T follicular helper cell (primary cell): ENCODE results near the gene SPTBN1.

Experiments
- DNase-seq: peaks from one replicate; pipeline ENCODE4 v3.0.0-alpha.2; 2020; ENCODE audit warnings: low read depth

SPTBN1 gene

DNA sequence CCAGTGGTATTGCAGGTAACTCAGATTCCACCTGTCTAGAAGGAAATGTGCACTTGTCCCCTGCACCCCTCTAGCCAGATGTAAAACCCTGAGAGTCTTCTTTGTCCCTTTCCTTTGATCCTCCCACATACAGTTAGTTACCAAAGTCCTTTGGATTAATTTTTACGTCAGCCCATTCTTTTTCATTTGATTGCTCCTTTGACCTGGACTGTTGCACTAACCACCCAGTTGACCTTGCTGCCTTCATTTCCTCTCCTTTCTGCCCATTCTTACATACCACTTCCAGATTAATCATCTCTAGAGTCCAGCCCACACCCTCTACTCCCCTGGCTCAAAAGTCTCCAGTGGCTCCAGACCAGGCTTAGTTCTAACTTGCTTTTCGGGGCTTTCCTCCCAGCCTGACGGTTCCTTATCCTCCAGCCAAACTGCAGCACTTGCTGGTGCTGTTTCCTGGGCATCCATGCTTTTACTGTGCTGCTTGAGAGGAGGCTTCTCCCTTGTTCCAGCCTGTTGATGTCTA is 99.3 kb downstream of the SPTBN1 start:
- DNase-seq: no peak

DNA sequence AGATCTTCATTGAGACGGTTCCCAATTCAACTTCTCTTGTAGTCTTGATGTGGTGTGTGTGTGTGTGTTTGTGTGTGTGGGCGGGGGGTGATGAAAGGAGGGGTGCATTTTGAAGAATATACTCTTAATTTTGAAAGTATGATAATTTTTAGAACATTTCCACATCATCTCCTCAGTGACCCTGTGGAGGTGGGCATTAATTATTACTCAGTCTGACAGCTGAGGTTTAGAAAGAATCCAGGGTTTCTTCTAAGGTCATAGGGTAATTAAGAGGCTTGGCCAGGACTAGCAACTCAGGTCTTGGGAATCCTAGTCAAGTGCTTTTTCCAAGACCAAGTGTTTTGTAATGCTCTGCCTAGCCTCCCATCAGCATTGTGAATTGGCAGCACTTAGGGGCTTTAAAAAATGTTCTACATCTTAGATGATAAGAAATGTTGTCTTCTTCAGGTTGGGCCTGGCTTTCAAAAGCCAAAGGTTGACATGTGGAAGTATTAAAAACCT is 100.5 kb downstream of the SPTBN1 start:
- DNase-seq: no peak

DNA sequence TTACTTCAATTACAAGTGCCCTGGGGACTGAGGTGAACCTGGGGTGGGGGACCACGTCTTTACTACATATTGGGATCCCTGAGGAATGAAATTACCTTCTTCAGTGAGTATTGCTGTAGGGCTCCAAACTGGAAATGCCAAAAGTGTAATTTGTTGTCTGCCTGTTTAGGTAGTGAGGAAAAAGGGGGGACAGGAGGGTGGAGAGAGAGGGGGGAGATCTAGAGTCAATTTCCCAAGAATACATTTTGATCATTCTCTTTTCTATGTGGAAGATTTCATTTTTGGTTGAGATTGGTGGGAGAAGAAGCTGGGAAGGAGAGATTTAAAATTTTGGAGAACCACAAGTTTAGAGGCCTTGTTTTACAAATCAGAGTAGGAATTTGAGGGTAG is 101.1 kb downstream of the SPTBN1 start:
- no peak for DNase-seq

DNA sequence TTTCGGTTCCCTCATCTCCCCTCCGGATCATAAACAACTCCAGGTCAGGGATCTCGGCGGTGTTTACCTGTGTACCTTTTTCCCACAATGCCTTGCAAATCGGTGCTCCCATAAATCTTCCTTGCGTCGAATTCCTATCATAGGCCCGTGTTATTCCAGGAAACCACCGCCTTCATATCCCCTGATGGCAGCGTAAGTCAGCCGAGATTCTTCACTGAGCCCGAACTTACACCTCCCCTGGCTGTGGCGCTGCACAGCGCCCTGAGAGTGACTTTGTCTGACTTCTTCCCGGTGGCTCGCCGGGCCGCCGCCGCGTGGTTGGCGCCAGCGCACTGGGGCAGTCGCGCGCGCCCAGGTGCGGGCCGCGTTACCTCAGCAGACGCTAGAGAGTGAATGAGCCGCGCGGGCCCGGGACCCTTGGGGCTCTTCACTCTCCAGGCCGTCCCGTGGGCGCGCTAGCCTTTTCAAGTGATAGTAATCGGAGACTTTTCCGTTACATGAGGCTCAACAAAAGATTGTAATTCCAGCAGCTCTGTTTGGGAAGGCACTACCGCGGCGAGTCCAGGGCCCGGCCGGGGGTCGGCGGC is 101.6 kb downstream of the SPTBN1 start:
- peak; percentile 59 for DNase-seq

DNA sequence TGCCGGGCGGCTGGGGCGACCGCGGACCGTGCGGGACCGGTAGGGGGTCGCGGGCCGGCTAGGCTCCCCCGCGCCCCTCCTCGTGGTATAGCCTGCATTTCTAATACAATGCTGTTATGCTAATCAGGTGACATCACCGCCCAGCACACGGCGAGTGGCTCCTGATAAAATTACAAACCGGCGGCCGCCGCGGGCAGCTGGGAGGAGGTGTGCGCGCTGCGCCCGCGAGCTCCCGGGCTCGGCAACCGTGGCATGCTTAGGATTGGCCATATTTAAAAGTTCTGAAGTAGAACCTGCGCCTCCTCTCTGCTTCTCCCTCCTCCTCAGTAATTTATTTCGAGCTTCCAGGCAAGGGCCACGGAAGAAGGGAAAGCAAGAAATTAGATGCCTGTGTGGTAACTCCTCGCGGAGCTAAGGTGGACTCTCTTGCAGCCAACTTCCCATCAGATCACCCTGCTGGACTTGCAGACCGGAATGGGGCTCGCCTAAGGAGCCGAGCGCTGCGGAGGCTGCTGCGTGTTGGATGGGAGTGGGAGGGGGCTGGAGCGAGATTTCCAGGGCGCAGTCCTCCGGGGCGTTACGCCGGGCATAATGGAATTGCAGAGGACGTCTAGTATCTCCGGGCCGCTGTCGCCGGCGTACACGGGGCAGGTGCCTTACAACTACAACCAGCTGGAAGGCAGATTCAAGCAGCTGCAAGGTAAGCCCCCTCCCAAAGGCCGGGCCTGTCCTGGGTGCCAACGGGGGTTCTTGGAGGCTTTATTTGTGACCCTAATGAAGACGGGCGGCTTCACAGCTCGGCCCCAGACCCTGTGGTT is 102.3 kb downstream of the SPTBN1 start:
- DNase-seq: peak; percentile 59

DNA sequence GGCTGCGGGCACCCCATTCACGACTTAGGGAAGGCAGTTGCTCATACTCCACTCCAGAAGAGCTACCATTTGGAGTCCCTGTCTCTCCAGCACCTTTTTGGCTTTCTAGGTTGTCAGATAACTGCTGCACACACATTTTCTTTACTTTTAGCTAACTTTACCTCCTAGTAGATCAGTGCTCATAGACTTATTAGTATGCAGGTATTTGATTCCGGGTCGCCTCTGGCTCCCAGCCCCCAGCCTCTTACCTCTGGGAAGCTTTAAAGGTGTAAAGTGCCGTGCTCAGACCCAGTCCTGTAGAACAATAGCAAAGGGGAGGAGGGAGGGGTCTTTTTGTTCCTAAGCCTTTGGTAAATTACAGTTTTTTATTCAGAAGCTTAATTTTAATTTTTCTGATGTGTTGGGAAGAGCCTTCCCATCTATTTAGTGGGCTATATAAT is 102.9 kb downstream of the SPTBN1 start:
- DNase-seq: no peak

DNA sequence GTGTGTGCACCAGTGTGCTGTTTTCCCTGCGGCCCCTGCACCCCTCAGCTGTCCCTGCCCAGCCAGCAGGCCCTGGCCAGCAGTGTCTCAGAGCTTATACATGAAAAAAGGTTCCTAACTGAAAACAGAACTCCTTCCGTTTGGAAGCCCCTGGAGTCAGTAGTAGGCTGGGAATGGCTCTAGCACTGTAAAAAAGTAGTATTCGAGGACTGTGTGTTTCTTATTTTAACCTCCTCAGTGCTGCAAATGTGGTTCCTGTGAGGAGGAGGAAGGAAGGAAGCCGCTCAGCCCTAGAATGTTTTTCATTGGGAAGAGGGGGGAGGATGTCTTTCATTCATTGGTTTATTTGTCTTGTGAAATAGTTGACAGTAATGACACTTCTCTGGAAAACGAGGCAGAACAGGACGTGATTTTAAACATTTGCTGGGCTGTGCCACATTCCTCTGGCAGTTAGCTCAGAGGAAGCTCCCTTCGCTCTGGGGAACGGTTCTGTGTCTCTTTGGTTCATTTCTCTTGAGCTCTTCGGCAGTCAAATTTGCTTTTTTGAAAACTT is 103.5 kb downstream of the SPTBN1 start:
- DNase-seq: no peak

DNA sequence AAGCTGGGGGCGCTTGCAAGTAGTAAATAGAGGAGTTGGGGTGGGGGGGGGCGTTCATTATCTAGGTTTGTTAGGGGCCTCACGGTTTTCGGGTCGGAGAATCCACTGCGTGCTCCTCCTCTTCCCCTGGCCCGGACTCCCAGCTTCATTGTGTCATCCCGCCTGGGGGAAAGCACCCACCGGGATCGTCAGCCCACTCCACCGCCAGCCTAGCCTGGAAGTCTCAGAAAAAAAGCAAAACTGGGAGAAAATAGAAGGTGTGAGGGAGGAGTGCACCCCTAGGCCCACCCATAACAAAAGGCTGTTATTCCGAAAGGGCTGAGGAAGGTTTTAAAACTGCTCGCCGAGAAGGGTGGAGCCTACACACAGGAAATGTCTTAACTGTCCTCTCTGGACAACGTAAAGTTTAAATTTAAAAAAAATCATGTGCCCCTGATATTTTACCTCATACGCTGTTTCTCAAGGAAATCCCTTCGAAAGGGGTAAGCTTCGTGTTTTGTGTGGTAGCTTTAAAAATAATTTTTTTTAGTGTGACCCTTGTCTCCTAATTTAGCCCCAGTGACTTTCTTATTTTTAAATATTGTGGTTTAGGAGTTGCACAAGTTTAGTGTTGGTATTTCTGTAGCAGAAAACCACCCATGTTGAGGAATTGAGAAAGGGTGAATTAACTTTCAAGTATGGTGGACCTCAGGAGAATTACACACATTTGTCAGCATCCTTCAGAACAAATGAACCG is 104.2 kb downstream of the SPTBN1 start:
- DNase-seq: no peak

DNA sequence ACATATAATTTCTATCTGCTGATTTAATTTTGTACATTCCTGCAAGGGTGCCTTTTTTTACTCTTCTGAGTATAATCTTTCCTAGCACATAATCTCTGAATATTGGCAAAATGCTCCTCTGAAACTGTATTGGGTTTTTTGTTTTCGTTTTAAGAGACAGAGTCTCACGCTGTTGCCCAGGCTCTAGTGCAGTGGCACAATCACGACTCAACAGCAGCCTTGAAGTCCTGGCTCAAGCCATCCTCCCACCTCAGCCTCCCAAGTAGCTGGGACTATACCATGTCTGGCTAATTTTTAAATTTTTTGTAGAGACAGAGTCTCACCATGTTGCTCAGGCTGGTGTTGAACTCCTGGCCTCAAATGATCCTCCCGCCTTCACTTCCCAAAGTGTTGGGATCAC is 104.9 kb downstream of the SPTBN1 start:
- no peak for DNase-seq

DNA sequence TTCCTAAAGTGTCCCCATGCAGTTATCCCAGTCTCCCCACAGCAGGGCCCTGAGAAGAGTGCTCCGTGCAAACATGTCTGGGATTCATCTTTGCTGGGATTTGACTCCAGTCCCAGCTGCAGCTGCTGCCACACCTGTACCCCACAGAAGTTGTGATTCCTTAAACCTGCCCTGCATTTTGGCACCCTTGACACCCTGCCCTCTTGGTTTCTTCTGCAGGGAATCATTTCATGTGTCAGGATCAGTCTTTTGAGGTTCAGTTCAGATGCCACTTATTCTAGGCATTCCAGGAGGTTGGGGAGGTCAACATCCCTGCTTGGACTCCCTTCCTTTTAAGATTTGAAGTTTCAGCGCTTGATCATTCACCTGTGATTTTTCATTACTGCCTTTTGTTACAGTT is 108.3 kb downstream of the SPTBN1 start:
- no peak for DNase-seq

DNA sequence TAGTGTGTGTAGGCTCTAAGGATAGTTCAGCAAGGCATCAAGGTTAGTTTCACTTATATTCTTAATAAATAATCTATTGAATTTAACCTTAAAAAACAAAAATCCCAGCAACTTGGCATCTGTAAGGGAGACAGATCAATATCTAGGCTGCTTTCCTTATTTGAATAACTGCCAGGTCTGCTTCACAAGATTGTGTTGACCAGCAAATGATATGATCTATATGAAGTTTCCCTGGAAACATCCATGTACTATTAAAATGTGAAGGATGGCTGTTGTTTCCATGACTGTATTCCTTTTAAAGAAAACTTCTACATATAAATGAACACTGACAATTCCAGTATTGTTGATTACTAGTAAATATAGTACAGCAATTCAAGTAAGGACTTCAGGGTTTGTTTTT is 109.4 kb downstream of the SPTBN1 start:
- no peak for DNase-seq

DNA sequence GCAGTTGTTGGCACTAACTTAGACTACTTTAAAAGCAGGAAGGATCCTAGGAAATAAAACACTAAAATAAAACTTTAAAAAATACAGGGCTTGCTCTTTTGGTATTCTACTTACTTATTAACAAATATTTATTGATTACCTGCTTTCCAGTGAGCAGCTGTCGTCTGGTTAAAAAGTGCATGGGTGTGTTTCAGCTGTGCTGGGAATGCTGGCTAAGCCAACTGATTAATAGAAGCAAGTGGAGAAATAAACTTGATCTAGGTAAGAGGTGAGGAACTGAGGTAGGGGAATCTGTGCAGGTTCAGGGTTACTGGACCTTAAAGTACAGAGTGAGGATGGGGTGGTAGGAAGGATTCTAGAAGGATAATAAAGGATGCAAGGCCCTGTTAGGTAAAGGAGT is 110.8 kb downstream of the SPTBN1 start:
- DNase-seq: no peak

DNA sequence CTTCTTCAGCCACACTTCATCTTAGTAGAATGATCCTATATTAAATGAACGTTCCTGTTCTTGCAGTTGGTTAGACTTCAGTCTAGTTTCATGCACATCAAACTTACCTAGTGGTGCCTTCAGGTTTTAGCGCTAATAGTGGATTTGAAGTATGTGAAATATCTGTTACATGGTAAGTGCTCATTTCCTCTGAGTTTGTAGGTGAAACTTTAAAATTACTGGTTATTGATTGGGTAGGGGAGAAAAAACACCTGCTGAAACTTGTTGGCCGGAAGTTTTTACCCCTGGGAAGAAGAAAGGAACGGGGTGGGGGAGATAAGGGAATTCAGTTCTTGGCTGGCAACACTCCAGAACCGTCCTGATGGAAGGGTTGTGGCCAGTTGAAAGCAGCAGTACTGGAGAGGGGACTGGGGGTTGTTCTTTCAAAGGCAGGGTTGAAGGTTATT is 112.8 kb downstream of the SPTBN1 start:
- no peak for DNase-seq

DNA sequence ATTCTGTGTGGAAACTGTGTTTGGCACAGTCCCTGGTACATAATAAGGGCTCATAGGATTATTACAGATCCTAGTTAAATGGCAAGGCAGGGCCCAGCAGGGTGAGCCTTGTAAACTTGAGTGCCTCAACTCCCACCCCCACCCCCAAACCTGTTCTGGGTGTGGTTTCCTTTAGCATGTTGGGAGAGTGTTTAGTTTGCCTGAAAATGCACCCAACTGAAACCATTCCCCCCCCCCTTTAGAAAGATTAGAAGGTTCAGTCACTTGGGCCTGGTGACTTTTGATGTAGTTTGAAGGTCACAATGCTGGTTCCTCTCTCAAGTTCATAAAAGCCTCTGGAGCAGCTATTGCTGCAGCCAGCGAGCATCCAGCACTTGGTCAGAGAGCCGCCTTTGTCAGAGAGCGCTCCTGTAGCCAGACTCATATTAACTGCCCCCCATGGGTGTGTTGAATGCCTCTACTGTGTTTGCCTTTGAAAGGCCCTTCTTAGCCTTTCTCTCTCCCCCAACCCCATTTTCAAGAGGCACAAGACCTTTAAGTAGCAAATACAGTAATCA is 113.7 kb downstream of the SPTBN1 start:
- DNase-seq: no peak

DNA sequence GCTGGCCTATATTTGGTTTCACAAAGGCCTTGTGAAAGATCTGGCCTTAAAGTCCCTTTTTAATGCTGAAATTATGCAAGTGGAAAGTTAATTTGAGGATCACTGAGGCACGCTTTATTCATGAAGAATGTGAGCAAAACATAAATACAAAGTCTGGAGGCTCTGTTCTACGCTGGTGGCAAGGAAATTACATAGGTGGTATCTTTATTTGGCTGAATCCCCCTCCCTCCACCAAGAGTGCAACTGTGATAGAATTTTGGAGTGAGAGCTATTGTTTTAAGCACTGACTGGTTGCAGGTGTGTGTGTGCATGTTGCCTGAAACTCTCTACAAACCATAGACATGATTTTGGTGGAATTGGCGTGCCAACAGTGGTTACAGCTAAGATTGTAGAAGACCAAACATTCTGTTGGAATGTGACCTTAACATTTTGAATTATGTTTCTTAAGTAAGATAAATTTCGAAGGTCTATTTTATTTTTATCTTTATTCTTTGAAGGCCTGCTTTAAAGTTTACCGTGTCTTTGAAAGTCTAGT is 114.3 kb downstream of the SPTBN1 start:
- no peak for DNase-seq

DNA sequence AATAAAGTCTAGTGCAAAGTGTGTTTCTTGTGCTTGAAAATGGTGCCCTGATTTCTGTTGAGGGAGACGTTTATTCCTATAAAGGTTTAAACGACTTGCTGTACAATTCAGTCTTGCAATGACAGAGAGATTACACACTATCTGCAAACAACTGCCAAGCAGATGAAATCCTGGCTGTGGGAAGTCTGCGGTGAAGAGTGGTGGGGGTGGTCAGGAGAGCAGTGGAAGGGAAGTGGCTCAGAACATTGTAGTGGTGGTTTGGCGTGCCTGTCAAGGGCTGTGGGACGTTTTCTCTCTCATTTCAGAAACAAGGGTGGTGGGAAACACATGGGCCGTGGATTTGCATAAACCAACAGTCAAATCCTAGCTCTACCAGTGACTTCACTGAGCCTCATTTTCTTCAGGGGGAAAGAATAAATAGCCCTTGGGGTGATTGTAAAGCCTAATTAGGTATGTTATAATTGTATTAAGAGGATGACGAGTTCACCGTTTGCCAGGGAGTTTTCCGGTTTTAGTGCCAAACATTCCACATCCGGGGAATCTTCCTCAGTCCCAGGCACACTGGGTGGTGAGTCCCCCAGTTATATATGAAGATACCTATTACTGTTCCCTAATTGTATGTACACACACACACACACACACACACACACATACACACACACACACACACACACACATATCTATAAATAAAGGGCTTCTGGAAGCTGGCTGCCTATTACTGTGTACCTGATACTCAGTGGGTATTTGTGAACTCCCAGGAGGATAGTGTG is 115.0 kb downstream of the SPTBN1 start:
- DNase-seq: peak; percentile 61

DNA sequence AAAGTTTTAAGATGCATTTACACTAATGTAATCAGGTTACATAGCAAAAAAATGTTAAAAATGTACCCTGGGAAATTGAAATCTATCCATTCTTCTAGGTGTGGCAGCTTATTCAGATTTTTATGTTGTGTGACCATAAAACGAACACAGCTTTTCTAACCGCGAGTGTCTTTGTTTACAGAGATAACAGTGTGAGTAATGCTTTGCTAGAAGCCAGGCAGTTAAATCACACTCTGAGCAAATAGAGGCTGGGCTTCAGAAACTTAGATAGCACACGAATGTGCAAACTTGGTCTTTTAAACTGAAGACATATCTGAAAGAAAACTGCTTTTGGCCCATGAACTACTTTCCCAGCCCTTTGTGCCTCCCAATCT is 116.1 kb downstream of the SPTBN1 start:
- no peak for DNase-seq

DNA sequence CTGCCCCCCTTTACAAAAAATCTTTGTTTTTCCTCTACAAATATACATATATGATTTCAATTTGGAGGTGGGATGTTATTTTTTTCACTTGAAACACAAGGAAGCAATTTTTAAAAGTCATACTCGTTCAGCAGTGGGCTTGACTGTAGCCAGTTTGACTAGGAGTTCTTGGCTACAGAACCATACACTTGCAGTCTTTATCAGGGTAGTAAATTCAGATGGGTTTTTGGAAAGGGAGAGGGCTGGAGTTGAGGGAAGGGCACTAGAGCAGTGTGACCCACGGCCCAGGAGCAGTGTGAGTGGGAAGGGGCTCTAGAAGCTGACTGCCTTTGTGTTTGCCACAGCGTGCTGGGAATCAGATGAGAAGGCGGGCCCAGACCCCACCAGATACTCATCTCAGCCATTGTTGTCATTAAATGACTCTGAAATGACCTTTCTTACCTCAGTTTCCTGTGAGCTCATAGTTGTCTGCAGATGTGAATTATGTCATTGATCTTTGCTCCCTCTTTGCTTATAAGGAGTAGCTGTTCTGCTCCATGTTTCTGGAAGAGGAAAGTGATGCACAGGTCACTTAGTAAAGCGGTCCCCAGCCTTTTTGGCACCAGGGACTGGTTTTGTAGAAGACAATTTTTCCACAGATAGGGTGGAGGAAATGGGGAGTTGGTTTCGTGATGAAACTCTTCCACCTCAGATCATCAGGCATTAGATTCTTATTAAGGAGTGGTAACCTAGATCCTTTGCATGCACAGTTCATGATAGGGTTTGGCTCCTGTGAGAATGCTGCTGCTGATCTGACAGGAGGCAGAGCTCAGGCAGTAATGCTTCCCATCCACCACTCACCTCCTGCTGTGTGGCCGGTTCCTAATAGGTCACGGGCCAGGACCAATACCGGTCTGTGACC is 116.8 kb downstream of the SPTBN1 start:
- no peak for DNase-seq

DNA sequence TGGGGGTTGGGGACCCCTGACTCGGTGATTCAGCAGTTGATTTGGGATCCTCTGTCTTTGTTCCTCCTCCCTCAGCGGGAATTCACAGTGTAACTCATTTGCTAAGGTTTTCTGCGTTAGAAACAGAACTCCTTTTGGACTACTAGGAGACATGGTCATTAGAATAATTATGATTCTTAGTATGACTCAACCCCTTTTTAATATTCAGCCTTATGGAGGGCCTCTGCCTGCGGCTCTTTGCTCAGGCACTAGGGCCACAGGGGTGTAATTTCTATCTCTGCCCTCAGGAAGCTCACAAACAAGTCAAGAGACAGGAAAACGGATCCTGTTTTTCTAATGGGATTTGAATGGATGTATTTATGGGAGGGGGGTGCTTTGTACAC is 117.4 kb downstream of the SPTBN1 start:
- no peak for DNase-seq
